ENCODE data around the gene MRTFA.

Gene MRTFA

DNA sequence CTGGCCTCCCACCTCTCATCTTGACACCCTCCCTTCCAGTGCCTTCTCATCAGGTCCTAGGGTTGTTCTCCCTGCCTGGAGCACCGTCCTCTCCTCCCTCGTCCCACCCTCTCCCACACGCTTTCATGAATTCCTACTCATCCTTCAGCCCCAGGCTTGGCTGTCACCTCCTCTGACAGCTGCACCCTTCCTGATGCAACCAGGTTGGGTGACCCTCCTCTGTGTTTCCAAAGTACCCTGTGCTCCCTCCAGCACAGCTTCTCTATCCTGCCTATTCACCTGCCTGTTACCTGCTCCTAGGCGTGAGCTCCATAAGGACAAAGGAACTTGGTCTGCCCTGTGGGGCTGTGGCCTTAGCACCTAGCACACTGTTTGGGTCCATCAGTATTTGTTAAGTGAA, 207.7 kb downstream of the MRTFA start:
- DNase-seq (ENCODE audit: low read depth in 2 of 2) = no peak

DNA sequence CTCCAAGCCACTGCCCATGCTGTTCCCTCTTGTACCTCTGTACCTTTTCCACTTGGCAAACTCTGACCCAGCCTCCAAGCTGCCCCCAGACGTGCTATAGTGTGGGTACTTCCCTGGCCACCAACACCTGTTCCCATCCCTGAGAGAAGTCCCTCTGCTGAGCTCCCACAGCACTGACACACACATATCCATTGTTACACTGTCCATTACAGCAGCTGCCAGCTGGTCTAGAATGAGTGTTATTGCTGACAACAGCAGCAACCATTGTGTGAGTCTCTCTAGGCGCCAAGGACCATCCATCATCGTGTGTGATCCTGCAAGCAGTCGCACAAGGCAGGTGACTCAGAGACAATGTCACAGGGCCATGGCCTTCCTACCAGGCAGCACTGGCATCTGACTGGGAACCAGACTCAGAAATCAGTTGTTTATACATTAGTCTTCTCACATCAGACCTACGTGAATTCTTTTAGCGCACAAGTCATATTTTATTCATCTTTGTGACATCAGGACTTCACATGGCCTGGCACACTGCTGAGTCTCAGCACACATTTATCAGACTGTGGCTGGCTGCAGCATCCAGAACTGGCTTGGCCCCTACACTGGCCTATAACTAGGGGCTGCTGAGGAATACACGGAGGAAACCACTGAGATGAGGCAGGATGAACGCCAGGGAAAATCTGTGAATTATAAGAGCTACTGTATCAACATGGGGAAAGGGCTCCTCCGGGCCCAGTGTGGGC, 209.8 kb downstream of the MRTFA start:
- no peak for DNase-seq (ENCODE audit: low read depth in 2 of 2)

DNA sequence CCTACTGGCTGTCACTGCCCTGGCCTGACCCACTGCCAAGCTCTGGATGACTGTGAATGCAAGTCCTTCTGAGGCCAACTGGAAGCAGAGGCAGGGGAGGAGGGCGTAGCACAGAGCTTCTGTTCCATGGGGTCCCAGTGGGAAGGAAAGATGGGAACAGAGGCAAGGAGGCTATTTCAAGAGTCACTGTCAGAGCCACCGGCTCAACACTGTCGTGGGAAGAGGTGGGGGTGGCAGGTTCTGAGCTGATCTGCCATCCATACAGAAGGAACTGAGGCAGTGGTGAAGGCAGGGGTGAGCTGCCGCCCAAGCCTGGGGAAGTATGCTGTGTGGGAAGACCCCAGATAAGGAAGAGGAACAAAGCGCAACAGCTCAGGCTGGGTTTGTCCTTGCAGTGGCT, 211.4 kb downstream of the MRTFA start:
- DNase-seq (ENCODE audit: low read depth in 2 of 2) = no peak

DNA sequence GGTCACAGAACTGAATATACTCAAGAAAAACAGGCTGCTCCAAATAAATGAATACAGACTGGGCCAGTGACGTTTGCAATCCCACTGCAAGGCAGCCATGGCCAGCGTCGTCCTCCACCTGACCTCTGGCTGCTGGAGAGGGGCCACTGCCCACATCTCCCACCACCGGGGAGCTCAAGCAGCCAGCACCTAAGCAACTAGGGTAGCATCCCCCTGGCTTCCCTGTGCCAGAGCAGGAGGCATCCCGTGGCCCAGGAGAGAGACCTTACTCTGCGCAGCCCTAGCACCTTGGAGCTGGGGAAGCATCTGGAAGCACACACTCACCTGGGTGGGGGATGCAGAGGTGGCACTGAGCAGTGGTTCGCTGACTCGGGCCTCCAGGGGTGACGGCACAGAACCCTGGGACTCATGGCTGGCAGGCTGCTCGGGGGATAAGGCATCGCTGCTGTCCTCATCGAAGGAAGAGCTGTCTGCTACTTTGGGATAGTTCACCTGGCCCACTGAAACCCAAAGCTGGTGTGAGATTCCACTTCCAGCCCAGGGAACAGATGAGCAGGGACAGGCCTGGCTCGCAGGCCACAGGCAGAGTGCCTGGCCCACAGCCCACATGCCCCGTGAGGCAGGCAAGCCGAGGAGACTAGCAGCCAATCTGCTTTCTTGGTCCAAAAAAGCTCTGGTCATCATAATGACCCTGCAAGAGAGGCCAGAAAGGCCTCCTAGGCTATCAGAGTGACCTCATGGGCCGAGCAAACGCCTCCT, 212.5 kb downstream of the MRTFA start:
- no peak for DNase-seq (ENCODE audit: low read depth in 2 of 2)

DNA sequence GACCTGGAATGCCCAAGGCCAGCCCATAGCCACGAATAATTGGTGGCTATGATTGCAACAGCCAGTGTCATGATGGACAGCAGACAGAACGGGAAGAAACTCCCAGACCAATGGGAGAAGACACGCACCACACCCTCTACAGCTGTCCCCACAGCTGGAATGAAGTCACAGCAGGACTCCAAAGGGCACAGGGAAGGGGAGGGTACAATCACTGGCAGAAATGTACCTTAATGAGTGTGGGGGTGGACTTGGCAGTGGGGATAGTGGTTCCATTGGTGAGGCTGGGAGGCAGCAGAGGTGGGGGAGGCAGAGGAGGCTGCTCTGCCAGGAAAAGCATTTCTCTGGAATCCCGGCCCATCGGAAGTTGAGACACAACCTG, 213.2 kb downstream of the MRTFA start:
- no peak for DNase-seq (ENCODE audit: low read depth in 2 of 2)

DNA sequence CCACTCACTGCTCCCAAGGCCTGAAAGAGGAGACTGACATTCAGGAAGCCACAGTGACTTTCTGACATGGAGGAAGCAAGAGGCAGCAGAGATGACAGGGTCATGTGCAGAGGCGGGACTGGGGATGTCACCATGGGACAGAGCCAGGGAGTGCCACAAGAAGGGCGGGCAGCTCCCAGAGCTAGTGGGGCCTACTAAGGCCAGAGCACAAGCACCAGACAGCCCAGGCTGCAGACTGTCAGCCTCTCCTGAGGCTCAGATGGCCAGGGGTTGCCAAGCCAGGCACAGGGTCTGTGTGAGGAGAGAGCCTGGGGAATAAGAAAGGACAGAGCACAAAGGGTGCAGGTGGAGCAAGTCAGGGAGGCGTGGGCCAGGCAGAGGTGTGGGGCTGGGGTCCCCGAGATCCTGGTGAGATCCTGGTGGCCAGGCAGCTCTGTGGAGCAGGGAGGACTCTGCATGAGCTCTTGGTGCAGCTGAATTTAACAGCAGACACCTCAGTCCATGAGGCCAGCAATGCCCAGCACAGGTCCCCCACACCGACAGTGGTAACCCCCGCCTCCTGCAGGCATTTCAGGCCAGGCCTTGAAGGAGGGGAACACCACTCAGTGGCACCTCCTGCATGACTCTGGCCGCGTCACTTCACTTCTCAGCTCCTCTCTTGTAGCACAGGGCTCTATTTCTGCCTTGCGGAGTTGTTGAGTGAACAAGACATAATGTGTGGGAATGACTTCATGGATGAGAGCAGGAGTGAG, 213.8 kb downstream of the MRTFA start:
- no peak for DNase-seq (ENCODE audit: low read depth in 2 of 2)

DNA sequence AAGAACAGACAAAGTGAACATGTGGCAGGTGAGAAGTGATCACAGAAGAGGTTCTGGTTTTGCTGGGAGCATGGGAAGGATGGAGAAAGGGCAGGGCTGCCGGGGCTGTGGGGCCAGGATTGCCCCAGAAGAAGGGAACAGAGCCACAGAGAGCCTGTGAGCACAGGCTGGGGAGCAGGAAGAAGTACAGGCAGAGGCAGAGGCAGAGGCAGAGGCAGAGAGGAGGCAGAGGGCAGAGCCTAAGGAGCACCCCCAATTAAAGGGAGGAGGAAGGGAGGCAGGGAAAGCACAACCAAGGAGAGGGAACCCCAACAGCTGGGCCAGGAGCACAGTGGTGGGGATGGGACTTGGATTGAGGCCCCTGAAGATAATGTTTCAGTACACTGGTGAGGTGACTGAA, 214.6 kb downstream of the MRTFA start:
- DNase-seq (ENCODE audit: low read depth in 2 of 2) = no peak

DNA sequence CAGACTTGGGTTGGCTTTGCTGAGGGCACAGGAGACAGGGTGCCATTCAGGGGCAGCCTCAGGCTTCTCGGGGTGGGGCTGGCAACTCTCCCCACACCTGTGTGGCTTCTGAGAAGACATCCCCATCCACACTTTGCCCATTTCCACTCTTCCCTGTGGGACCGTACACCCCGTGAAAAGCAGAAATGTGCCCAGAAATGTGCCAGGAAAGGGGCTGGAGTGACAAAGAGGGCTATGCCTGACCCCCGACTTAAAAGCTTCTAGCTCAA, 215.5 kb downstream of the MRTFA start:
- DNase-seq (ENCODE audit: low read depth in 2 of 2) = no peak

DNA sequence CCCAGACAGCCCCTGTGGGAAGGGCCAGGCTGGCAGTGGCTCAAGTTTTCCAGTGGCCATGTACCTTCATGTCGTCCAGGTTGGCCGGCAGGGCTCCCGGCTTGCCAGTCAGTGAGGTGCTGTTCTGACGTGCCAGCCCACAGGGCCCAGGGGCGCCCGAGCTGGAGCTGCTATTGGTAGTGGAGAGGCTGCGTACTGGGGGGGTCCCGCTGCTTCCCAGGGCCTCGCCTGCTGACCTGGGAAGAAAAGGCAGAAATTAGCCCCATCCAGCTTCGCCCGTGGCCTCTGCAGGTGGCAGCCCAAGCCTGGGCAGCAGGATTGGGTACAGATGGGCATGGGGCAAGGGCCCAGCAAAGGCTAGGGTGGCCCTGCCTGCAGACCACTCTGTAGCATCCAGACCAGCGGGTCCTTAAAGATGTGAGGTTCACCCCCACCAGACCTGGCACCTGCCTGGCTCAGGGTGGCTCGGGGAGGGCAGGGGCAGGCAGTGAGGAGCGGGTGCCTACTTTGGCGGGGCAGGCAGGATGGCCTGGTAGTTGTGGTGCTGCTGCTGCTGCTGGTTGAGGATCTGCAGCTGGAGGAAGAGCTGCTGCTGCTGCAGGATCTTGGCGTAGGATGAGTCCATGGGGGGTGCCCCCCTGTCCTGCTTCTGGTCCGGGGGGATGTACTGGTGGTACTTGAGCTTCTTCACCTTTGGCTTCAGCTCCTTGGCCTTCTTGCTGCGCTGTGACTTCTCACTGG, 216.0 kb downstream of the MRTFA start:
- no peak for DNase-seq (ENCODE audit: low read depth in 2 of 2)

DNA sequence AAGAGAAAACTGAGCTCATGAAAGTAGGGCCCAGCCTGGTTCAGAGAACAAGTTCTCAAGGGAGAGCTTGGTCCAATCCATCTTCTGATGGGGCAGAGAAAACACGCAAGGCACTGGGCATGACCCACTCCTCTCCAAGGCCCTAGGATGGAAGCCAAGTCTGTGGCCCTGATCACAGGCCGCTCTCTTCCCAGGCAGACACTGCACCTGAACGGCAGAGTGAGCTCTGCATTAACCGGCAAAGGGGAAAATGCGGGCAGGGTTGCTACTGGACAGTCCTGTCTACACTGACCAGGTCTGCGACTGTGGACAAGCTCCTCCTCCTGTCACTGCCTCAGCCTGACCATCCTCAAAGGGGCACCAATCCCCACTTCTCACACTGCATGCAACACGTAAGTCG, 216.8 kb downstream of the MRTFA start:
- no peak for DNase-seq (ENCODE audit: low read depth in 2 of 2)

DNA sequence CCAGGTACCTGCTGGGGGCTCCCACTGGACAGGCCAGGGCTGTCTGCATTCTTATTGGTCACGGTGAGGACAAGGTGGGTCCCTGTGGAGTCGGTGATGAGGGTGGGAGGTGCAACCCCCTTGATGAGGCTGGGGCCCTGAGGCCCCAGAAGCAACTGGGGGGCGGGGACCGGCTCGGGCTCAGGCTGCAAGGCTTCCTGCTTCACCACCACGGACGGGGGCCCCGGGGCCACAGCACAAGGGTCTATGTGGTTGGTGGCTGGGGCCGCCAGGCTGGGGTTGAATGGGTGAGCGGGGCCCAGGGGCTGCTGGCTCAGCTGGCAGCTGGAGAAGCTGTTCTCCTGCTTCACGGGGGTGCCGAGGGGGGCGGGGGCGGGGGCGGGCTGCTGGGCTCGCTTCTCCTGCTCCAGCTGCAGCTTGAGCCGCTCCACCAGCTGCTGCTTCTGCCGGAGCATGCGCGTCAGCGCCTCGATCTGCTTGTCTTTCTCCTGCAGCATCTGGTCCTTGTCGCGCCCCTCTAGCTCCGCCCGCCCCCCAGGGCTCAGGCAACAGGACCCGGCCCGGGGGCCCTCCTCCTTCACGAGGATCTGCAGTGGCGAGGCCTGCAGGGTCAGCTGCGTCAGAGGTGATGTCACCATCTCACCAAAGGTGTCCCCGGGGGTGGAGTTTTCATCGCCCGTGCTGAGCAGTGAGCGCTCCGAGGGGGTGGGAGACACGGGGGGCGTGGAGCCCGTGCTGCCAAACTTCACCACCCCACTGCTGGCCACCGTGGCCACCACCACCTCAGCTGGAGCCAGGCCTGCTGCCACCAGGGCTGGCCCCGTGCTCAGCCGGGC, 217.9 kb downstream of the MRTFA start:
- no peak for DNase-seq (ENCODE audit: low read depth in 2 of 2)

DNA sequence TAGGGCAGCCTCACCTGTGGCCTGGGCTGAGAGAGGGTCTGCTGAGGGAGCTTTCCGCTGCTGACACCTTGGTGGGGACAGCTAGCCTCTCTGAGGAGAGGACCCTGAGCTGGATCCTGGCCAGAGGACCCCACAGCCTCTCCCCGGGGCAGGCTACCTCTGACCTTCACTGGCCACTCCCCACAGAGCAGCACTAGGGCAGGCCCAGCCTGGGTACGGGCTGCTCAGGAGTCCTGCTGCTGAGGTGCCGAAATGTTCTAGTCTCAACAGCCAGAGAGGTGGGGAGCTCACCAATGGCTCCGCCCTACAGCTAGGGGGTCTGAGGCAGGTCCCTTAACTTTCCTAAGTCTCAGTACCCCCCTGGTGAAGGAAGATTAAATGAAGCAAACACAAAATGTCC, 218.6 kb downstream of the MRTFA start:
- no peak for DNase-seq (ENCODE audit: low read depth in 2 of 2)

DNA sequence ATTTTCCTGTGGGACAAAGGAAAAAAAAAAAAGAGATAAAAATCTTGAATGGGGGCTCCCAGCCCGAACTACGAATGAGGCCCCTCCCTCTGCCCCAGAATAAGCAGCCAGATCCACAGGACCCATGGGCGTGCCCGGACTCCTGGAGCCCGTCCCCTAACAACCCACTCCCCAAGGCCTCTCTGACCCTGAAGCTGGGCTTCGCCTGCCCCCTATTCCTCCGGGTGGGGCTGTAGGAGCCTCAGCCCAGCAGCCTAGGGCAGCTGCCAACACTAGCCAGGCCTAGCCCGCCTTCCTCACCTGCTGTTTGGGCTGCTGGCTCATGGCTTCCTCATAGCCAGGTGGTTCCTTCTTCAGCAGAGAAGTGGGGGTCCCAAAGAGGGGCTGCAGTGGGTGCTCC, 219.5 kb downstream of the MRTFA start:
- no peak for DNase-seq (ENCODE audit: low read depth in 2 of 2)

DNA sequence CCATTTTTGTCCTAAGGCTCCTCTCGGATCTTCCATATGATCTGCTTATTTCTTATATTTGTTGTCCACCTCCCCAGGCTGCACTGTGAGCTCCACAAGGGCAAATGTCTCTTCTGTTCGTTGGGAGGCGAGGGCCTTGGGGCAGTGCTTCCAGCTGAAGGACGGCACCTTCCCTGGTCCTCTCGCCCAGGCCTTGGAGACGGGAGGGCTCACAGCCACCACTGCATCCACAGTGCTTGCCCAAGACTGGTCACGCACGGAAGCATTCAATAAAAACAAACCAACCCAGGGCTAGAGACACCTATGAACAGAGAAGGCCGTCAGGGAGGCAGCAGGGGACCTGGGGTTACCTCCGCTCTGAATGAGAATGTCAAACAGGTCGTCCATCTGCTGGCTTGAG, 219.9 kb downstream of the MRTFA start:
- no peak for DNase-seq (ENCODE audit: low read depth in 2 of 2)

DNA sequence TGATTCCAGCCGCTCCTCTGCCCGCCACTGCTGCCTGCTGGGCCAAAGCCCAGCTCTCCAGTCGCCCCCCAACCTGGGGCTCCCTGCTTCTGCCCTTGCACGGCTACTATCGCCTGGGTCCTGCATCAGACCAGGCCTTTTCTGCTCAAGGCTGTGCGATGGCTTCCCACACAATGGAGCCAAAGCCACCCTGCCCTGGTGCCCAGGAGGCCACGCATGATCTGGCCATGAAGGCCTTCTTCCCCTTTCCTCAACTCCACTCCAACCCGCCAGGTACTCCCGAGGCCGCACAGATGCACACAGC, 220.3 kb downstream of the MRTFA start:
- no peak for DNase-seq (ENCODE audit: low read depth in 2 of 2)

DNA sequence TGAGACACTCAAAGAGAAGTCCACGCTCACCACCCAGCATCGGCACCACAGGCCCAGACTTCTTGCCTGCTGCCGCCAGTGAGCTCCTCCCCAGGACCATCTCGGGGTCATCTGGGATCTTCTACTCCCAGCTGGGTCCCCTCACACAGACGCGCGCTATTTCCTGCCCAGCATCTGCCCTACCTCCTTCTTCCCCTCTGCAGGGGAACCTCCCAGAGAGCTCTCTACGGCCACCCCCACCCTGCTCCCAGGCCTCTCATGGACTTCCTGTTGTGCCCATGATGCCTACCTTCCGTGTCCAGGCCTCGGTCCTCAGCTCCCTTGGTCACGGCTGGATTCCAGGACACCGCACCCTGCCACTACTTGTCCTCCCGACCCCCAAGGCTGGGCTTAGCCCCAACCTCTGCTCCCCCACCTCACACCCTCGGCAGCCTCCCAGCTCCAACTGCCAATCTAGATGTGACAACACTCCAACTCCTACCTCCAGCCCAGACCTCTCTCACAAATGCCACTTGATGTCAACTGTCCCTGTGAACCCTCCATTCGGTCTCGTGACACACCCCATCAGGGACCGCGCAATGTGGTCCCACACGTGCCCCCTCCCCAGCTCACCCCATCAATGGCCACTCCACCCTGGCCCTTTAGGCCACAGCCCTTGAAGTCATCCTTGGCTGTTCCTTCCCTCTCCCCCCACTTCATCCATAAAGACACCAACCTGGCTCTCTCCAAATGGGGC, 220.8 kb downstream of the MRTFA start:
- DNase-seq (ENCODE audit: low read depth in 2 of 2) = no peak

DNA sequence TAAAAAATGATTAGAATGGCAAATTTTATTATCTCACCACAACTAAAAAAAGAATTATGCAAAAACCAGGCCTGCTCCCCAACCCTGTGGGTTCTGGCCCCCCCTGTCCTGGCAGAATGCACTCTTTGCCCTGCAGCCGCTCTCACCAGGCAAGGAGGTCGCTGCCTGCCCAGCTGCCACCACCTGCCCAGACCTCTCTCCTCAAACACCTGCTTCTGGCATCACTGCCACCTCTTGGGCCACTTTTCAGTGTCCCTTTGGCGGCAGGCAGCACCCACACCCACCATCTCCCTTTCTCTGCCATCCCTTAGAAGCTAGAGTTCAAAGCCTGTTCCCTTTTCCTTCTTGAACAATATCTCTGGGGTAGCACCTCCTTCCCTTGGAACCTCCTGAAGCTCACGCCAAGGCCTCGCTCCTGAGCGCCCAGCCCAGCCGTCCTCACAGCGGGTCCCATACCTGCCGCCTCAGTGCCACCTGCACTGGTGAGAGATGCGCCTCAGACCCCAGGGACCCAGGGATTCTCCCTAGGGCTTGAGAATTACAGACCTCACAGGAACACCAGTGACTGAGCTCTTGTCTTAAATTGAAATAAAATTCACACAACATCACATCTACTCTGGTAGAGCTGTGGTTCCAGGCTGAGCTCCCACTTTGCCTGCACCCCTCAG, 221.5 kb downstream of the MRTFA start:
- DNase-seq (ENCODE audit: low read depth in 2 of 2) = no peak

DNA sequence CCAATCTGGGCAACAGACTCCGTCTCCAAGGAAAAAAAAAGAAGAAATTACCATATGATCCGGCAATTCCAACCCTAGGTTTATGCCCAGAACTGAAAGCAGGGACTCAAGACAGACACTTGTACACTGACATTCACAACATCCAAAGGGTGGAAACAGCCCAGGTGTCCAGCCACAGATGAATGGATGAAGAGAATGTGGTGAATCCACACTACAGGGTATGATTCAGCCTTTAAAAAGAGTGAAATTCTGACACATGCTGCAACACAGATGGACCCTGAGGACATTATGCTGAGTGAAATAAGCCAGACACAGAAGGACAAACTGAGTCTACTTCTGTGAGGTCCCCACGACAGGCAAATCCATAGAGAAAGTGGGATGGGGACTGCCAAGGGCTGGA, 222.2 kb downstream of the MRTFA start:
- no peak for DNase-seq (ENCODE audit: low read depth in 2 of 2)

DNA sequence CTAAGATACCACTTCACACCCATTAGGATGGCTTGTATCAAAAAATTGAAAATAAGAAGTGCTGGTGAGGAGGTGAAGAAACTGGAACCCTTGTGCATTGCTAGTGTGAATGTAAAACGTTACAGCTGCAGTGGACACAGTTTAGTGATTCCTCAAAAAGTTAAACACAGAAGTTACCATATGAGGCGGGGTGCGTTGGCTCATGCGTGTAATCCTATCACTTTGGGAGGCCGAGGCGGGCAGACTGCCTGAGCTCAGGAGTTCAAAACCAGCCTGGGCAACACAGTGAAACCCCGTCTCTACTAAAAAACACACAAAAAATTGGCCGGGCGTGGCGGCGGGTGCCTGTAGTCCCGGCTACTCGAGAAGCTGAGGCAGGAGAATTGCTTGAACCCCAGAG, 222.6 kb downstream of the MRTFA start:
- no peak for DNase-seq (ENCODE audit: low read depth in 2 of 2)

DNA sequence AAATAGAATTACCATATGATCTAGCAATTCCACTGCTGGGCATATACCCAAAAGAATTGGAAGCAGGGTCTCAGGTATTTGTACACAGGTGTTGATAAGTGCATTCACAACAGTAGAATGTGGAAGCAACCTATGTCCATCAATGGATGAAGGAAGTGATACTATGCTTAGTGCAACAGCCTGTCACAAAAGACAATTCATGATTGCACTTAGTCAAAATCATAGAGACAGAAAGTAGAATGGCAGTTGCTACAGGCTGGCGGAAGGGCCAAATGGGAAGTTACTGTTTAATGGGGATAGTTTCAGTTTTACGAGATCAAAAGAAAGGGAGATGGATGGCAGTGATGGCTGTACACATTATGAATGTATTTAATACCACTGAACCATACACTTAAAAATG, 224.1 kb downstream of the MRTFA start:
- no peak for DNase-seq (ENCODE audit: low read depth in 2 of 2)

DNA sequence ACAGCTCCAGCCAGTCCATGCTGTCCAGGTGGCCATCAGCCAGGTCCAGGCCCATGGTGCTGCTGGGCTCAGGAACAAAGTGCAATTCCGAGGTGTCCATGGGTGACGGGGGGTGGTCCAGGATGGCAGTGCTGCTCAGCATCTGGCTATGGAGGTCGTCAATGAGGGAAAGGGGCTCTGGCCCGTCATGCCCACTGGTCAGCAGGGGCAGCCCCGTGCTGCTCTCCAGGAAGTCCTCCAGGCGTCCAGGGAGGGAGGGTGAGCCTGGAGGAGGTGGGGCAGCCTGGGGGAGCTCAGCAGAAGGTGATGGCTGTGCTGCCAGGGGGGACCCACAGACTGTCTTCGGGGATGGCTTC, 225.0 kb downstream of the MRTFA start:
- no peak for DNase-seq (ENCODE audit: low read depth in 2 of 2)
